ENCODE data around the gene CDKN2B.

Gene CDKN2B

GRCh38 chr9:21991072-21991959 lies 17.8 kb downstream of the CDKN2B start:
- H3K9me3 Mint-ChIP-seq, result no peaks in the 10 kb centered on the region
- H3K27me3 Mint-ChIP-seq, result peaks cover 24% of the 10 kb centered on the region
- H3K36me3 Mint-ChIP-seq, result peaks cover 12% of the 10 kb centered on the region
- no peak for ATAC-seq
- H3K4me1 Mint-ChIP-seq, result peaks cover 30% of the 10 kb centered on the region
- no peak overlapping the region for H3K27ac Mint-ChIP-seq
- H3K4me3 Mint-ChIP-seq, result no peak overlapping the region

- ATAC-seq, result no peak
- H3K36me3 Mint-ChIP-seq, result peaks cover 12% of the 10 kb centered on the region
- H3K9me3 Mint-ChIP-seq, result no peaks in the 10 kb centered on the region
- H3K4me1 Mint-ChIP-seq, result peaks cover 20% of the 10 kb centered on the region
- no peak overlapping the region for H3K27ac Mint-ChIP-seq
- H3K27me3 Mint-ChIP-seq, result peaks cover 27% of the 10 kb centered on the region
- no peak overlapping the region for H3K4me3 Mint-ChIP-seq
Observed at GRCh38 chr9:21989440-21990189, 19.5 kb downstream of the CDKN2B start.

GRCh38 chr9:21988056-21988990 lies 20.8 kb downstream of the CDKN2B start:
- Mint-ChIP-seq H3K4me1 (peaks cover 14% of the 10 kb centered on the region), H3K9me3 (no peaks in the 10 kb centered on the region), H3K27ac (no peak overlapping the region), H3K36me3 (peaks cover 12% of the 10 kb centered on the region), H3K27me3 (peaks cover 33% of the 10 kb centered on the region), H3K4me3 (no peak overlapping the region)
- ATAC-seq, result no peak

- no peak overlapping the region for H3K4me3 Mint-ChIP-seq
- no peaks in the 10 kb centered on the region for H3K9me3 Mint-ChIP-seq
- H3K27me3 Mint-ChIP-seq, result peaks cover 33% of the 10 kb centered on the region
- peaks cover 11% of the 10 kb centered on the region for H3K4me1 Mint-ChIP-seq
- H3K27ac Mint-ChIP-seq, result no peak overlapping the region
- peaks cover 12% of the 10 kb centered on the region for H3K36me3 Mint-ChIP-seq
- ATAC-seq, result no peak
Observed at GRCh38 chr9:21985964-21986667, 23.0 kb downstream of the CDKN2B start.

- Mint-ChIP-seq H3K4me3 (no peak overlapping the region), H3K36me3 (no peaks in the 10 kb centered on the region), H3K4me1 (no peaks in the 10 kb centered on the region), H3K9me3 (no peaks in the 10 kb centered on the region), H3K27ac (no peak overlapping the region), H3K27me3 (peaks cover 28% of the 10 kb centered on the region)
- ATAC-seq, result no peak
Observed at GRCh38 chr9:21984101-21984500, 25.0 kb downstream of the CDKN2B start.

GRCh38 chr9:21983561-21983935 lies 25.6 kb downstream of the CDKN2B start:
- no peaks in the 10 kb centered on the region for H3K36me3 Mint-ChIP-seq

GRCh38 chr9:21982861-21983560 lies 26.1 kb downstream of the CDKN2B start:
- no peaks in the 10 kb centered on the region for H3K36me3 Mint-ChIP-seq
- no peaks in the 10 kb centered on the region for H3K9me3 Mint-ChIP-seq
- H3K4me3 Mint-ChIP-seq, result no peak overlapping the region
- ATAC-seq, result no peak
- H3K4me1 Mint-ChIP-seq, result no peaks in the 10 kb centered on the region
- H3K27me3 Mint-ChIP-seq, result peaks cover 28% of the 10 kb centered on the region
- H3K27ac Mint-ChIP-seq, result no peak overlapping the region

More at GRCh38 chr9:21983561-21983935, 25.6 kb downstream of the CDKN2B start:
- ATAC-seq, result no peak
- Mint-ChIP-seq H3K9me3 (no peaks in the 10 kb centered on the region), H3K4me3 (no peak overlapping the region), H3K27ac (no peak overlapping the region), H3K4me1 (no peaks in the 10 kb centered on the region), H3K27me3 (peaks cover 28% of the 10 kb centered on the region)

- peaks cover 31% of the 10 kb centered on the region for H3K27me3 Mint-ChIP-seq
- H3K27ac Mint-ChIP-seq, result no peak overlapping the region
Observed at GRCh38 chr9:21982391-21982790, 26.7 kb downstream of the CDKN2B start.

GRCh38 chr9:21976334-21976875 lies 32.7 kb downstream of the CDKN2B start:
- H3K36me3 Mint-ChIP-seq, result no peaks in the 10 kb centered on the region
- H3K4me1 Mint-ChIP-seq, result peaks cover 28% of the 10 kb centered on the region
- H3K27me3 Mint-ChIP-seq, result peaks cover 81% of the 10 kb centered on the region
- H3K4me3 Mint-ChIP-seq, result no peak overlapping the region
- ATAC-seq, result no peak
- no peak overlapping the region for H3K27ac Mint-ChIP-seq
- H3K9me3 Mint-ChIP-seq, result no peaks in the 10 kb centered on the region

More at GRCh38 chr9:21982391-21982790, 26.7 kb downstream of the CDKN2B start:
- ATAC-seq, result no peak
- Mint-ChIP-seq H3K9me3 (no peaks in the 10 kb centered on the region), H3K36me3 (no peaks in the 10 kb centered on the region), H3K4me1 (no peaks in the 10 kb centered on the region), H3K4me3 (no peak overlapping the region)

- peaks cover 95% of the 10 kb centered on the region for H3K27me3 Mint-ChIP-seq
- H3K4me3 Mint-ChIP-seq, result peak overlapping the region; percentile 79
- peak overlapping the region; percentile 54 for H3K27ac Mint-ChIP-seq
- H3K4me1 Mint-ChIP-seq, result peaks cover 28% of the 10 kb centered on the region
- peaks cover 5% of the 10 kb centered on the region for H3K36me3 Mint-ChIP-seq
- H3K9me3 Mint-ChIP-seq, result peaks cover 2% of the 10 kb centered on the region
- ATAC-seq, result peak; percentile 59
Observed at GRCh38 chr9:21974722-21975409, 34.2 kb downstream of the CDKN2B start.

GRCh38 chr9:21974343-21974721 lies 34.8 kb downstream of the CDKN2B start:
- peak overlapping the region; percentile 79 for H3K4me3 Mint-ChIP-seq
- peaks cover 95% of the 10 kb centered on the region for H3K27me3 Mint-ChIP-seq
- peaks cover 2% of the 10 kb centered on the region for H3K9me3 Mint-ChIP-seq
- ATAC-seq, result no peak
- peaks cover 7% of the 10 kb centered on the region for H3K36me3 Mint-ChIP-seq
- H3K4me1 Mint-ChIP-seq, result peaks cover 28% of the 10 kb centered on the region
- peak overlapping the region; percentile 54 for H3K27ac Mint-ChIP-seq

GRCh38 chr9:21972361-21972760 lies 36.7 kb downstream of the CDKN2B start:
- Mint-ChIP-seq H3K36me3 (peaks cover 14% of the 10 kb centered on the region), H3K4me3 (no peak overlapping the region), H3K4me1 (peaks cover 28% of the 10 kb centered on the region), H3K27ac (no peak overlapping the region), H3K9me3 (peaks cover 10% of the 10 kb centered on the region), H3K27me3 (peaks cover 100% of the 10 kb centered on the region)
- ATAC-seq, result no peak
